Left ventricle myocardium inferior (tissue), 1 donor: ENCODE measurements around the gene SERAC1. TPM values are rescaled to one million over a fixed set of nuclear protein-coding genes. Genes with fewer than 3 reads are reported as not detected.
"Not testable (repeated sequence)": the region's sequence is repeated elsewhere in the genome, so short reads cannot be mapped to it uniquely, and the experiment has no call there.

Experiments used
- DNase-seq: peaks from one replicate; pipeline ENCODE4 v3.0.0-alpha.2; 2020
- H3K27ac ChIP-seq: fragments of 200-600 bp; replicated peaks from 2 replicates; pipeline ENCODE4 v1.8.0; 2021
- H3K27me3 ChIP-seq: fragments of 200-600 bp; 2 replicates; pipeline ENCODE4 v1.8.0; 2021; ENCODE audit warnings: low read depth
- H3K36me3 ChIP-seq: fragments of 200-600 bp; 2 replicates; pipeline ENCODE4 v1.8.0; 2021
- H3K4me1 ChIP-seq: fragments of 200-600 bp; 2 replicates; pipeline ENCODE4 v1.8.0; 2021
- H3K4me3 ChIP-seq: fragments of 200-600 bp; 2 replicates; pipeline ENCODE4 v1.8.0; 2021; ENCODE audit warnings: mild to moderate bottlenecking, moderate library complexity
- H3K9me3 ChIP-seq: fragments of 200-600 bp; replicated peaks from 2 replicates; pipeline ENCODE4 v1.8.0; 2021
- intact Hi-C: fragments of 100-400 bp; cut with micrococcal nuclease; formaldehyde crosslinking; loops from one replicate; pipeline ENCODE4 v1.11.0; 2022
- total RNA-seq: library from RNA; stranded (reverse); fragmentation: NEBNext Ultra II Directional; extraction: Animal tissue kit (Norgen Biotek cat#: 25700); gene quantifications from one replicate; pipeline ENCODE4 v1.2.1, GENCODE V29; 2021
- TF ChIP-seq, protein P1 (sequence below): fragments of 200-600 bp; IDR thresholded peaks from 2 replicates; pipeline ENCODE4 v1.8.0; 2021; ENCODE audit warnings: antibody characterized with exemption, mild to moderate bottlenecking, borderline replicate concordance
- donor health status: DM: no; HTN: yes; CAD: no; lungs with severe emphysema.

SERAC1 gene
- total RNA-seq, 1 donor from 2014 or later = 5.1 TPM

- Histone ChIP-seq H3K27ac (no peak overlapping the region), H3K4me3 (no peak overlapping the region), H3K27me3 (no peaks in the 10 kb centered on the region), H3K9me3 (no peaks in the 10 kb centered on the region), H3K36me3 (peaks cover 35% of the 10 kb centered on the region), H3K4me1 (no peaks in the 10 kb centered on the region)
- TF ChIP-seq, protein P1, sequence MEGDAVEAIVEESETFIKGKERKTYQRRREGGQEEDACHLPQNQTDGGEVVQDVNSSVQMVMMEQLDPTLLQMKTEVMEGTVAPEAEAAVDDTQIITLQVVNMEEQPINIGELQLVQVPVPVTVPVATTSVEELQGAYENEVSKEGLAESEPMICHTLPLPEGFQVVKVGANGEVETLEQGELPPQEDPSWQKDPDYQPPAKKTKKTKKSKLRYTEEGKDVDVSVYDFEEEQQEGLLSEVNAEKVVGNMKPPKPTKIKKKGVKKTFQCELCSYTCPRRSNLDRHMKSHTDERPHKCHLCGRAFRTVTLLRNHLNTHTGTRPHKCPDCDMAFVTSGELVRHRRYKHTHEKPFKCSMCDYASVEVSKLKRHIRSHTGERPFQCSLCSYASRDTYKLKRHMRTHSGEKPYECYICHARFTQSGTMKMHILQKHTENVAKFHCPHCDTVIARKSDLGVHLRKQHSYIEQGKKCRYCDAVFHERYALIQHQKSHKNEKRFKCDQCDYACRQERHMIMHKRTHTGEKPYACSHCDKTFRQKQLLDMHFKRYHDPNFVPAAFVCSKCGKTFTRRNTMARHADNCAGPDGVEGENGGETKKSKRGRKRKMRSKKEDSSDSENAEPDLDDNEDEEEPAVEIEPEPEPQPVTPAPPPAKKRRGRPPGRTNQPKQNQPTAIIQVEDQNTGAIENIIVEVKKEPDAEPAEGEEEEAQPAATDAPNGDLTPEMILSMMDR = no peak
- DNase-seq = no peak
- intact Hi-C loops = no loop called here
Observed at GRCh38 chr6:158191032-158191431, 23.0 kb upstream of the SERAC1 start.

DNA sequence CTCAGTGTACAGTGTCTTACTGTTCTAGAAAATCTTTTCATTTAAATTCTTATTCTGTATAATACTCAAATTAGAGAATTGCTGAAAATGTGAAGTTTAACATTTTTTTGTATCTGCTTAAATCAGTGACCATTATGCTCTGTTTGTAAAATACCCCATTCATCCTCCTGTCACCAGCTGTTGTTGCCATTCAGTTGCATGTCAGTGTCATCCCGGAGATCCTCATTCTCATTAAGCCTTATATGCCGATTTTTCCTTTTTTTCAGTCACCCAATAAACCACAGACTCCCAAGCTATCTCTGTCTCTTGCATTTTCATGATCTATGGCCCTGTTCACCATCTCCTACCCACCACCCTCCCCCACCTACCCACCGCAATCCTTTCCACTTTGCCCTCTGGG, 20.5 kb upstream of the SERAC1 start:
- intact Hi-C loops = no loop called here
- H3K27ac ChIP-seq = no peak overlapping the region
- no peak for DNase-seq
- no peaks in the 10 kb centered on the region for H3K4me1 ChIP-seq
- no peak overlapping the region for H3K4me3 ChIP-seq
- H3K36me3 ChIP-seq = peaks cover 43% of the 10 kb centered on the region
- TF ChIP-seq, protein P1 = no peak
- no peaks in the 10 kb centered on the region for H3K27me3 ChIP-seq
- no peaks in the 10 kb centered on the region for H3K9me3 ChIP-seq

DNA sequence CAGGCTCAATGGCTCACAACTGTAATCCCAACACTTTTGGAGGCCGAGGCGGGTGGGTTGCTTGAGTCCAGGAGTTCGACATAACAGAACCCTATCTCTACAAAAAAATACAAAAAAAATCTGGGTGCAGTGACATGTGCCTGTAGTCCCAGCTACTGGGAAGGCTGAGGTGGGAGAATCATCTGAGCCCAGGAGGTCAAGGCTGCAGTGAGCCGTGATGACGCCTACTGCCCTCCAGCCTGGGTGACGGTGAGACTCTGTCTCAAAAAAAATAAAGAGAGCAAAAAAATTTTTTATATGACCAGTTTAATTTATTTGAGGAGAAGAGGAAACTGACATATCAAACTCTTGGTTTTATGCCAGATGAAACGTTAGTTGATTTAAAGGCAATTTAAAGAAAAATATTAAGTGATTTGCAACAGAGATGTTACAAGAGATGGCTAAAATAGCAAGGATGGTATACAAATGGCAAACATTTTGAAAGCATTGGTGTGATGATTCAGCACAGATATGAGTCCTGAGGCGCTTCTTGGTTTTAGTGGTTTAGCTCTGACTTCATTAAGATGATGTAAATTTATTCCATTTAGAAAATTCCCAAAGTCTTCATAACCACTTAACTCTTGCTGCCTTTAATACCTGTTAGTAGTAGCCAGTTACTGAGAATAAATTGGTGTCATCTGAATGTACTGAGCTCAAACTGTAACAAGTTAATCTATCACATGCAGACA, 17.8 kb upstream of the SERAC1 start:
- TF ChIP-seq, protein P1 = no peak
- H3K27ac ChIP-seq = no peak overlapping the region
- H3K9me3 ChIP-seq = no peaks in the 10 kb centered on the region
- intact Hi-C loops = no loop called here
- H3K4me3 ChIP-seq = no peak overlapping the region
- no peaks in the 10 kb centered on the region for H3K4me1 ChIP-seq
- no peaks in the 10 kb centered on the region for H3K27me3 ChIP-seq
- DNase-seq = no peak
- H3K36me3 ChIP-seq = peaks cover 28% of the 10 kb centered on the region

GRCh38 chr6:158184608-158185007, 16.5 kb upstream of the SERAC1 start:
- no peaks in the 10 kb centered on the region for H3K4me1 ChIP-seq

DNA sequence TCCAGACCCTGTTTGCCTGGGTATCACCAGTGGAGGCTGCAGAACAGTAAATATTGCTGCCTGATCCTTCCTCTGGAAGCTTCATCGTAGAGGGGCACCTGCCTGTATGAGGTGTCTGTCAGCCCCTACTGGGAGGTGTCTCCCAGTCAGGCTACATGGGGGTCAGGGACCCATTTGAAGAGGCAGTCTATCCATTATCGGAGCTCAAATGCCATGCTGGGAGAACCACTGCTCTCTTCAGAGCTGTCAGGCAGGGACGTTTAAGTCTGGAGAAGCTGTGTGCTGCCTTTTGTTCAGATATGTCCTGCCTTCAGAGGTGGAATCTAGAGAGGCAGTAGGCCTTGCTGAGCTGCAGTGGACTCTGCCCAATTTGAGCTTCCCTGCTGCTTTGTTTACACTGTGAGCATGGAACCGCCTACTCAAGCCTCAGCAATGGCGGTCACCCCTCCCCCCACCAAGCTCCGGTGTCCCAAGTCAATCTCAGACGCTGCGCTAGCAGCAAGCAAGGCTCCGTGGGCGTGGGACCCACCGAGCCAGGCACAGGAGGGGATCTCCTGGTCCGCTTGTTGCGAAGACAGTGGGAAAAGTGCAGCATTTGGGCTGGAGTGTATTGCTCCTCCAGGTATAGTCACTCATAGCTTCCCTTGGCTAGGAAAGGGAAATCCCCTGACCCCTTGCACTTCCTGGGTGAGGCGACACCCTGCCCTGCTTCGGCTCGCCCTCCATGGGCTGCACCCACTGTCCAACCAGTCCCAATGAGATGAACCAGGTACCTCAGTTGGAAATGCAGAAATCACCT, 15.3 kb upstream of the SERAC1 start:
- DNase-seq, intact Hi-C loops, H3K4me1 ChIP-seq, H3K27ac ChIP-seq, H3K9me3 ChIP-seq, H3K4me3 ChIP-seq, H3K27me3 ChIP-seq: not testable (repeated sequence)
- peaks cover 28% of the 10 kb centered on the region for H3K36me3 ChIP-seq

More at GRCh38 chr6:158184608-158185007, 16.5 kb upstream of the SERAC1 start:
- H3K27ac ChIP-seq = no peak overlapping the region
- TF ChIP-seq, protein P1 = no peak
- no peak for DNase-seq
- peaks cover 28% of the 10 kb centered on the region for H3K36me3 ChIP-seq
- H3K9me3 ChIP-seq = no peaks in the 10 kb centered on the region
- H3K4me3 ChIP-seq = no peak overlapping the region
- H3K27me3 ChIP-seq = no peaks in the 10 kb centered on the region
- intact Hi-C loops = no loop called here

DNA sequence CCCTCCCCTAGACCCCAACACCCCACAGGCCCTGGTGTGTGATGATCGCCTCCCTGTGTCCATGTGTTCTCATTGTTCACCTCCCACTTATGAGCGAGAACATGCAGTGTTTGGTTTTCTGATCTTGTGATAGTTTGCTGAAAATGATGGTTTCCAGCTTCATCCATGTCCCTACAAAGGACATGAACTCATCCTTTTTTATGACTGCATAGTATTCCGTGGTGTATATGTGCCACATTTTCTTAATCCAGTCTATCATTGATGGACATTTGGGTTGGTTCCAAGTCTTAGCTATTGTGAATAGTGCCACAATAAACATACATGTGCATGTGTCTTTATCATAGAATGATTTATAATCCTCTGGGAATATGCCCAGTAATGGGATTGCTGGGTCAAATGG, 9.7 kb upstream of the SERAC1 start:
- intact Hi-C loops, DNase-seq, H3K27ac ChIP-seq, H3K36me3 ChIP-seq, H3K9me3 ChIP-seq, H3K4me3 ChIP-seq, H3K27me3 ChIP-seq: not testable (repeated sequence)
- H3K4me1 ChIP-seq = peaks cover 13% of the 10 kb centered on the region
